ENCODE results near the gene MEAK7.

- TF ChIP-seq CTCF (IDR thresholded peaks at IDR 0.05), result no peak
- no peak for TF ChIP-seq POLR2A (IDR thresholded peaks at IDR 0.05)
Observed at GRCh38 chr16:84548508-84548907, 44.0 kb upstream of the MEAK7 start.

All from body of pancreas (tissue), 4 donors.